Type B pancreatic cell (in vitro differentiated cells): ENCODE results near the gene PNKP. TPM values are rescaled to one million over a fixed set of nuclear protein-coding genes. Genes with fewer than 3 reads are reported as not detected.

ENCODE experiments used
- DNase-seq: peaks from one replicate; pipeline ENCODE4 v3.0.0; 2021; ENCODE audit warnings: mixed read lengths; ENCODE audit not compliant: unreplicated experiment; ENCODE audit errors: extremely low spot score
- H3K27ac Mint-ChIP-seq: 2 replicates; pipeline ENCODE4 v1.8.0; 2021; ENCODE audit warnings: mild to moderate bottlenecking, mixed read lengths
- H3K27me3 Mint-ChIP-seq: 2 replicates; pipeline ENCODE4 v1.8.0; 2021; ENCODE audit warnings: mixed read lengths
- H3K36me3 Mint-ChIP-seq: 2 replicates; pipeline ENCODE4 v1.8.0; 2021; ENCODE audit warnings: mixed read lengths
- H3K4me1 Mint-ChIP-seq: one replicate; pipeline ENCODE4 v1.8.0; 2021; ENCODE audit warnings: mixed read lengths; ENCODE audit not compliant: unreplicated experiment
- H3K4me3 Mint-ChIP-seq: 2 replicates; pipeline ENCODE4 v1.8.0; 2021; ENCODE audit warnings: mild to moderate bottlenecking, mixed read lengths
- H3K9me3 Mint-ChIP-seq: 2 replicates; pipeline ENCODE4 v1.8.0; 2021; ENCODE audit warnings: mixed read lengths
- CTCF ChIP-seq: fragments of 200-600 bp; sonication (generic); conservative IDR thresholded peaks from 2 replicates; pipeline ENCODE4 v1.5.0; 2021; ENCODE audit warnings: antibody characterized with exemption, mild to moderate bottlenecking
- total RNA-seq: library from RNA; stranded (reverse); gene quantifications from 2 replicates; pipeline ENCODE4 v1.2.1, GENCODE V29; 2021; ENCODE audit warnings: low replicate concordance

PNKP gene
- total RNA-seq, 1 donor from 2014 or later, result 125 TPM

- no peak overlapping the region for H3K4me3 Mint-ChIP-seq
- no peak for TF ChIP-seq CTCF
- H3K4me1 Mint-ChIP-seq, result peaks cover 7% of the 10 kb centered on the region
- peaks cover 15% of the 10 kb centered on the region for H3K36me3 Mint-ChIP-seq
- no peaks in the 10 kb centered on the region for H3K9me3 Mint-ChIP-seq
- H3K27ac Mint-ChIP-seq, result no peak overlapping the region
- H3K27me3 Mint-ChIP-seq, result peaks cover 14% of the 10 kb centered on the region
- no peak for DNase-seq
Measured at GRCh38 chr19:49887665-49888509, 20.5 kb upstream of the PNKP start.

- Mint-ChIP-seq H3K27ac (no peak overlapping the region), H3K36me3 (peaks cover 17% of the 10 kb centered on the region), H3K9me3 (no peaks in the 10 kb centered on the region), H3K4me3 (no peak overlapping the region), H3K27me3 (peaks cover 7% of the 10 kb centered on the region), H3K4me1 (no peaks in the 10 kb centered on the region)
- no peak for TF ChIP-seq CTCF
- no peak for DNase-seq
Measured at GRCh38 chr19:49887037-49887664, 19.8 kb upstream of the PNKP start.

- Mint-ChIP-seq H3K4me3 (no peak overlapping the region), H3K9me3 (no peaks in the 10 kb centered on the region), H3K4me1 (no peaks in the 10 kb centered on the region), H3K27me3 (no peaks in the 10 kb centered on the region), H3K36me3 (peaks cover 24% of the 10 kb centered on the region), H3K27ac (no peak overlapping the region)
- no peak for DNase-seq
- no peak for TF ChIP-seq CTCF
Measured at GRCh38 chr19:49884760-49885159, 17.4 kb upstream of the PNKP start.

- Mint-ChIP-seq H3K4me3 (no peak overlapping the region), H3K36me3 (peaks cover 24% of the 10 kb centered on the region), H3K4me1 (no peaks in the 10 kb centered on the region), H3K27me3 (no peaks in the 10 kb centered on the region), H3K27ac (no peak overlapping the region), H3K9me3 (no peaks in the 10 kb centered on the region)
- TF ChIP-seq CTCF, result no peak
- DNase-seq, result no peak
Measured at GRCh38 chr19:49884109-49884508, 16.7 kb upstream of the PNKP start.

- Mint-ChIP-seq H3K27ac (no peak overlapping the region), H3K9me3 (no peaks in the 10 kb centered on the region), H3K27me3 (no peaks in the 10 kb centered on the region), H3K36me3 (peaks cover 25% of the 10 kb centered on the region), H3K4me1 (peaks cover 1% of the 10 kb centered on the region), H3K4me3 (no peak overlapping the region)
- no peak for TF ChIP-seq CTCF
- no peak for DNase-seq
Measured at GRCh38 chr19:49883094-49883493, 15.7 kb upstream of the PNKP start.
